Measurements from ENCODE around the gene KRT10. TPM values are rescaled to one million over a fixed set of nuclear protein-coding genes. Genes with fewer than 3 reads are reported as not detected.

Gene KRT10
- total RNA-seq, 2 experiments from 2014 or later, result 20.7 to 22.0 TPM

DNA sequence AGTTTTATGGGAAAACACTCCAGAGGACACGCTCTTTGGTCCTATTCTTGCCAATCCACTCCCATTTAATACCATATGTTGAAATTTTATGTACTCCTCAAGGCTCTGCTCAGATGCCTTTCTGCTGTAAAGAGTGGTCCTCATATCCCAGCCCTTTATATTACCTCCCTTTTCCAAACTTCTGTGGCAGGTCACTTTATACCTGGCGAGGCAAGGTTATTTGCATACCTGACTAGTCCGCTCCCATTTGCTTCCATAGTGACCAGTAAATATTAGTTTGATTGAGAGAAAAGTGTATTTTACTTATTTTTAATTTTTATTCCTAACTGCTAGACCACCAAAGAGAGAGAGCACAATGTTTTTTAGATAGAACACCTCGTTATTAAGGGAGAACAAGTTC, 27.3 kb upstream of the KRT10 start:
- DNase-seq, result no peak
- Mint-ChIP-seq H3K4me1 (no peaks in the 10 kb centered on the region), H3K9me3 (no peaks in the 10 kb centered on the region), H3K36me3 (ENCODE audit: low read depth) (no peaks in the 10 kb centered on the region), H3K4me3 (no peak overlapping the region), H3K27ac (no peak overlapping the region), H3K27me3 (peaks cover 40% of the 10 kb centered on the region)
- POLR2A ChIA-PET, result no interaction called here
- CTCF ChIA-PET, result no interaction called here

DNA sequence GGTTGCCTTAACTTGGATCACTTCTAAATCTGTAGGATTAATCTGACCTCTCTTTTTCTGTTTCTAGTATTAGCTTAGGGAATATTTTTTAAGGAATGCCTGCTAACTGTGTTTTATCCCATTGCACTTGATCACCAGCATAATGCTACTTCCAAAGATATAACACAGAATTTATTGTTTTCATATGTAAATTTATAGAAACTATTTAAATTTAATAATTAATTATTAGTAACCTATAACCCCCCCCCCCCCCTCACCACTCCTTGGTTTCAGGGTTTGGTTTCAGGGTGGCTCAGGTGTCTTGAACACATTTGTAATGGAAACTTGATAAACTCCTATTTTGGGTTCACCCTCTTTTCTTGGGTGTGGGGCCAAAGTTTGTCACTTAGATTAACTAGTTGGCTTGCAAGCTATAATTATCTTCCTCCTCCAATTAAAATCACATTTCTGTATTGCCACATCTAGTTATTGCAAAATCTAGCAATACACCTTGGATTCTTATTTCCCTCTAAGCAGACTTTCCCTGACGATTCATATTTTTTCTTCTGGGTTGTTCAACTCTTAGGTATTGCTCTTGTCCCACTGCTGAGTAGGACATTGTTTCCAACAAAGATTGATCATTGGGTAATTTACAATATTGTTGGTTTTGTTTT, 26.3 kb upstream of the KRT10 start:
- ChIA-PET CTCF (interaction anchor here (0.9 kb wide), 1 partner anchor 814 kb away, joined by 3 read pairs; no protein-coding TSS in a partner anchor), POLR2A (no interaction called here)
- Mint-ChIP-seq H3K27ac (no peak overlapping the region), H3K27me3 (peaks cover 47% of the 10 kb centered on the region), H3K36me3 (ENCODE audit: low read depth) (no peaks in the 10 kb centered on the region), H3K9me3 (no peaks in the 10 kb centered on the region), H3K4me3 (no peak overlapping the region), H3K4me1 (no peaks in the 10 kb centered on the region)
- no peak for DNase-seq

DNA sequence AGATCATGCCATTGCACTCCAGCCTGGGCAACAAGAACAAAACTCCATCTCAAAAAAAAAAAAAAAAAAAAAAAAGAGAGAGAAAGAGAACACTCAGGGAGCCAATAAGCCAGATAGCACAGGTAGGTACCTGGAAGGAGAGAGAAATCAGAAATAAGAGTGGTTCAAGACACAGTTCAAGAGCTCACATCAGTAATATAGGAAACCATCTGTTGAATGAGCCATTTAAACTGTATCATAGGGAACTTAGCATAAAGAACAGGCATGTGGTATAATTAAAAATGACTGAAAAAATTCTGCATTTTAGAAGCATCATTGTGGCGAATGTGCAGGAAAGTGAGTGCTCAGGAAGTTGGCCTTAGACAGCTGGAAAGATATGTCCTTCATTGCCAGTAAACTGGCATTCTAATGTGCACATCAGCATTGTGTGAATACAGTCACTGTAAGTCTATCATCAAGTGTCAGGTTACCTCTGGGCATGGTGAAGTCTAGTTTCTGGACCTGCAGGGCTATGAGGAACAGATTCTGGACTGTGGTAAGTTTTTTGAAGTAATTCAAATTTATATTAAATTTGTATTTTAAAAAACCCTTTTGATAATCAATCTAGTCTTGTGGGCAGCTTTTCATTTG, 24.2 kb upstream of the KRT10 start:
- Mint-ChIP-seq H3K27me3 (peaks cover 37% of the 10 kb centered on the region), H3K4me1 (no peaks in the 10 kb centered on the region), H3K27ac (no peak overlapping the region)

GRCh38 chr17:40844671-40845107, 22.3 kb upstream of the KRT10 start:
- POLR2A ChIA-PET, result no interaction called here
- Mint-ChIP-seq H3K27ac (no peak overlapping the region), H3K4me1 (no peaks in the 10 kb centered on the region), H3K9me3 (no peaks in the 10 kb centered on the region), H3K36me3 (ENCODE audit: low read depth) (no peaks in the 10 kb centered on the region), H3K27me3 (peaks cover 32% of the 10 kb centered on the region), H3K4me3 (no peak overlapping the region)
- CTCF ChIA-PET, result no interaction called here
- DNase-seq, result no peak

More for the DNA sequence above, 24.2 kb upstream of the KRT10 start:
- POLR2A ChIA-PET, result no interaction called here
- Mint-ChIP-seq H3K4me3 (no peak overlapping the region), H3K9me3 (no peaks in the 10 kb centered on the region), H3K36me3 (ENCODE audit: low read depth) (no peaks in the 10 kb centered on the region)
- CTCF ChIA-PET, result interaction anchor here (1.0 kb wide), 1 partner anchor 816 kb away, joined by 4 read pairs; no protein-coding TSS in a partner anchor
- no peak for DNase-seq

DNA sequence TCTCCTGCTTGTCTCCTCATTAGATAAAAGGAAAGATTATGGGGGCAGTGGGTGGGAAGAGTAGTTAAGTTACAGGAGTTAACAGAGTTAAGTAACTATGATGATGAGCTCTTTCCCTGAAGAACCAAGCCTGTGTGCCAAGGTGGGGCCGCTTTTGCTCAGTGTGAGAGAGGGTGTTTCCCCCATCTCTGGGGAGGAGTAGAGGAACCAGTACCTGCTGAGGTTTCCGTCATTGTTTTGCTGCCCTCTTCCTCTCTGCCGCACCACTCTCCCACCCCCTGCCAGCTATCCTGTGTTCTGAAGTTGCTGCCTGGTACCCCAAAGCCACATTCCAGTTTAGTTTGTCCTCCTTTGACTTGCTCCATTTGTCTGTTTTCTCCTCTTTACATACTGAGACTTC, 20.8 kb upstream of the KRT10 start:
- CTCF ChIA-PET, result no interaction called here
- H3K27me3 Mint-ChIP-seq, result peaks cover 28% of the 10 kb centered on the region
- H3K4me3 Mint-ChIP-seq, result no peak overlapping the region

DNA sequence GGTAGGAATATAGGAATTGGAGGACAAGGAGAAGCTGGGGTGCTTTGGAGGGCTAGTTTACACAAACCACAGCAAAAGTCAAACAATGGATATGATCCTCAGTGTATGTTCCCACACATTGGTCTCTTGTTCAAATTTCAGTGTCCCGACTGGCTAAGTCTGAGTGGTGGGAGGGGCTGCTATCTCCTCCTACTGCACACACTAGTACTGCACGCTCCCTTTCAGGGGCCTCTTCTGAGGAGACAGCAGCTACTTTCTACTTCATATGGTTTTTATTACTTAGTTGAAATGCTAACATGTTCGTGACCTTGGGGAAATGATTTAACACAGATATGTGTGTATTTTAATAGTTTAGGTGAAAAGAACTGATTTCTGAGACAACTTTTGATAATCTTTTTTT, 18.8 kb upstream of the KRT10 start:
- no peak overlapping the region for H3K4me3 Mint-ChIP-seq
- H3K27ac Mint-ChIP-seq, result no peak overlapping the region
- peaks cover 19% of the 10 kb centered on the region for H3K27me3 Mint-ChIP-seq
- no peaks in the 10 kb centered on the region for H3K9me3 Mint-ChIP-seq
- ChIA-PET POLR2A (no interaction called here), CTCF (no interaction called here)
- no peak for DNase-seq
- no peaks in the 10 kb centered on the region for H3K36me3 Mint-ChIP-seq (ENCODE audit: low read depth)
- no peaks in the 10 kb centered on the region for H3K4me1 Mint-ChIP-seq

More for the DNA sequence above, 20.8 kb upstream of the KRT10 start:
- Mint-ChIP-seq H3K9me3 (no peaks in the 10 kb centered on the region), H3K36me3 (ENCODE audit: low read depth) (no peaks in the 10 kb centered on the region), H3K4me1 (no peaks in the 10 kb centered on the region), H3K27ac (no peak overlapping the region)
- POLR2A ChIA-PET, result no interaction called here
- DNase-seq, result no peak

- ChIA-PET POLR2A (no interaction called here), CTCF (no interaction called here)
- no peaks in the 10 kb centered on the region for H3K36me3 Mint-ChIP-seq (ENCODE audit: low read depth)
- H3K9me3 Mint-ChIP-seq, result no peaks in the 10 kb centered on the region
- H3K4me3 Mint-ChIP-seq, result no peak overlapping the region
- H3K27ac Mint-ChIP-seq, result no peak overlapping the region
- no peak for DNase-seq
- H3K27me3 Mint-ChIP-seq, result peaks cover 1% of the 10 kb centered on the region
- no peaks in the 10 kb centered on the region for H3K4me1 Mint-ChIP-seq
Observed at GRCh38 chr17:40839194-40839593, 16.8 kb upstream of the KRT10 start.

DNA sequence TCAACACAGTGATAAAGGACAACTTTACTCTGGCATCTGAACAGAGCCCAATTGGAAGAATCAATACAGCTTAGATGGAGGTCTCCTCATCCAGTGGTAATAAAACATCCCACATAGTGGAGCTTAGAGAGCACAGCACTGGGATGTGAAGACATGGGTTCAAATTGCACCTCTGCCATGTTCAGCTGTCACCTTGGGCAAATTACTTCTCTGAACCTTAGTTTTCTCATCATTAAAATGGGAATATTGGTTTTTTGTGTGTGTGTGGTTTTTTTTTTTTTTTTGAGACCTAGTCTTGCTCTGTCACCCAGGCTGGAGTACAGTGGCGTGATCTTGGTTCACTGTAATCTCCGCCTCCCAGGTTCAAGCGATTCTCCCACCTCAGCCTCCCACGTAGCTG, 13.6 kb upstream of the KRT10 start:
- Mint-ChIP-seq H3K36me3 (ENCODE audit: low read depth) (no peaks in the 10 kb centered on the region), H3K27ac (no peak overlapping the region), H3K4me3 (no peak overlapping the region), H3K4me1 (peaks cover 3% of the 10 kb centered on the region), H3K27me3 (no peaks in the 10 kb centered on the region), H3K9me3 (no peaks in the 10 kb centered on the region)
- ChIA-PET CTCF (no interaction called here), POLR2A (no interaction called here)
- no peak for DNase-seq

DNA sequence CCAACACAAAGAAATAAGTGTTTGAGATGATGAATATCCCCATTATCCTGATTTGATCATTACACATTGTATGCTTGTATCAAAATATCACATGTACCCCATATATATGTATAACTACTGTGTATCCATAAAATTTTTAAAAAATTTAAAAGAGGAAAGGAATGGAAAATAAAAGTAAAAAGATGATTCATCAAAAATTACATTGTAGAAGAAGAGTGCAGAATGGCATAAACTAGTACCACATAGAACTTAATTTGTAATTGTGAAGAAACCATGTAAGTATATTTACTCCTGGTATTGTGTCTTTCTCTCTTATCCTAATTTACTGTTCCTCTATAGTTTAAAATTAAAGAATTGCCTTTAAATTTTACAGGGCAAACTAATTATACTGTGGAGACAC, 11.5 kb upstream of the KRT10 start:
- Mint-ChIP-seq H3K27me3 (no peaks in the 10 kb centered on the region), H3K9me3 (no peaks in the 10 kb centered on the region), H3K4me3 (no peak overlapping the region), H3K4me1 (peaks cover 3% of the 10 kb centered on the region), H3K36me3 (ENCODE audit: low read depth) (no peaks in the 10 kb centered on the region), H3K27ac (no peak overlapping the region)
- ChIA-PET CTCF (no interaction called here), POLR2A (interaction anchor here (1.4 kb wide), 1 partner anchor 15 kb away, joined by 5 read pairs; no protein-coding TSS in a partner anchor)
- DNase-seq, result no peak

GRCh38 chr17:40832840-40833239, 10.4 kb upstream of the KRT10 start:
- no peaks in the 10 kb centered on the region for H3K27me3 Mint-ChIP-seq
- H3K4me3 Mint-ChIP-seq, result no peak overlapping the region
- CTCF ChIA-PET, result interaction anchor here (1.2 kb wide), 1 partner anchor 14 kb away, joined by 3 read pairs; no protein-coding TSS in a partner anchor
- DNase-seq, result no peak
- POLR2A ChIA-PET, result interaction anchor here (1.4 kb wide), 1 partner anchor 14 kb away, joined by 5 read pairs; no protein-coding TSS in a partner anchor
- no peaks in the 10 kb centered on the region for H3K9me3 Mint-ChIP-seq
- no peaks in the 10 kb centered on the region for H3K36me3 Mint-ChIP-seq (ENCODE audit: low read depth)
- no peak overlapping the region for H3K27ac Mint-ChIP-seq
- peaks cover 7% of the 10 kb centered on the region for H3K4me1 Mint-ChIP-seq

- peaks cover 5% of the 10 kb centered on the region for H3K27me3 Mint-ChIP-seq
- H3K4me3 Mint-ChIP-seq, result no peak overlapping the region
- H3K27ac Mint-ChIP-seq, result no peak overlapping the region
- no peaks in the 10 kb centered on the region for H3K9me3 Mint-ChIP-seq
- ChIA-PET POLR2A (no interaction called here), CTCF (no interaction called here)
- no peak for DNase-seq
- peaks cover 16% of the 10 kb centered on the region for H3K4me1 Mint-ChIP-seq
- no peaks in the 10 kb centered on the region for H3K36me3 Mint-ChIP-seq (ENCODE audit: low read depth)
Observed at GRCh38 chr17:40830085-40830776, 7.8 kb upstream of the KRT10 start.

DNA sequence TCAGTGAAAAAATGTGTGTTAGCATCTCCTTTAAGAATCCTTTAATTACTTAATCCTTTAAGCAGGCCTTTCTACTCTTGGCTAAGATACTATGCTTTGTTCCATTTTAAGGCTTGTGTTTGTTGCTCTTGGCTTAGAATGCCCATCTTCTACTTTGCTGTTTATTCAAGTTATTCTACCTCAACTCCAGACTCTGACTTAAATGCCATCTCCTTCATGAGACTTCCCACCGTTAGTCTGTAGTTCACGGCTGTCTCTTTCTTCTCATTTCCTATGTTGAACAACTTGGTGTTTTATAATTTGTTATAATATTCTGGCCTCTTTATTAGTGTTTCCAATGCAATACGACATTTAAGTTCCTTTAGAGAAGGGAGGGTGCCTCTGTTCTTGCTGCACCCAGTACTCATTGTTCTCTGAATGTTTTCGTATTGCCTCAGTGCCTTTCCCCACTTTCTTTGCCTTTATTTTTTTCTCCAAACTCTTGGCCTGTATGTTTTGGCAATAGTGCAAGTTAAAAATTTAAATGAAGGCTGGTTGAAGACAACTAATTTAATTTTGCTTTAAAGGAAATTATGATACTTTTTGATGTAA, 6.1 kb upstream of the KRT10 start:
- POLR2A ChIA-PET, result no interaction called here
- DNase-seq, result no peak
- no peak overlapping the region for H3K27ac Mint-ChIP-seq
- no peaks in the 10 kb centered on the region for H3K9me3 Mint-ChIP-seq
- H3K27me3 Mint-ChIP-seq, result peaks cover 5% of the 10 kb centered on the region
- H3K4me3 Mint-ChIP-seq, result no peak overlapping the region
- no peaks in the 10 kb centered on the region for H3K36me3 Mint-ChIP-seq (ENCODE audit: low read depth)
- H3K4me1 Mint-ChIP-seq, result peaks cover 20% of the 10 kb centered on the region
- CTCF ChIA-PET, result no interaction called here

GRCh38 chr17:40827746-40828453, 5.5 kb upstream of the KRT10 start:
- no peaks in the 10 kb centered on the region for H3K9me3 Mint-ChIP-seq
- ChIA-PET POLR2A (no interaction called here), CTCF (no interaction called here)
- no peak overlapping the region for H3K27ac Mint-ChIP-seq
- no peaks in the 10 kb centered on the region for H3K36me3 Mint-ChIP-seq (ENCODE audit: low read depth)
- peaks cover 5% of the 10 kb centered on the region for H3K27me3 Mint-ChIP-seq
- DNase-seq, result no peak
- no peak overlapping the region for H3K4me3 Mint-ChIP-seq
- peaks cover 18% of the 10 kb centered on the region for H3K4me1 Mint-ChIP-seq

All from activated CD4-positive, alpha-beta memory T cell treated with anti-CD3 and anti-CD28 coated beads, Interleukin-2, amount 10 ng/mL, durations not matched to agents 7 days and 5 days (primary cell).